ENCODE results near the gene FNDC5.

FNDC5 gene

GRCh38 chr1:32897082-32898049 is 26.7 kb upstream of the FNDC5 start:
- no peak for DNase-seq

- no peak for DNase-seq
Measured at GRCh38 chr1:32896451-32896850, 25.7 kb upstream of the FNDC5 start.

GRCh38 chr1:32895325-32896215 is 24.9 kb upstream of the FNDC5 start:
- DNase-seq, result no peak

GRCh38 chr1:32894681-32895080 is 24.0 kb upstream of the FNDC5 start:
- no peak for DNase-seq

- no peak for DNase-seq
Measured at GRCh38 chr1:32894019-32894600, 23.4 kb upstream of the FNDC5 start.

GRCh38 chr1:32893198-32894018 is 22.7 kb upstream of the FNDC5 start:
- no peak for DNase-seq

- no peak for DNase-seq
Measured at GRCh38 chr1:32892368-32893197, 21.9 kb upstream of the FNDC5 start.

- no peak for DNase-seq
Measured at GRCh38 chr1:32891630-32892029, 20.9 kb upstream of the FNDC5 start.

GRCh38 chr1:32891241-32891570 is 20.5 kb upstream of the FNDC5 start:
- DNase-seq, result no peak

GRCh38 chr1:32890516-32891240 is 20.0 kb upstream of the FNDC5 start:
- no peak for DNase-seq

GRCh38 chr1:32889731-32890278 is 19.1 kb upstream of the FNDC5 start:
- no peak for DNase-seq

GRCh38 chr1:32888677-32889420 is 18.1 kb upstream of the FNDC5 start:
- DNase-seq, result no peak

- no peak for DNase-seq
Measured at GRCh38 chr1:32888134-32888533, 17.4 kb upstream of the FNDC5 start.

- no peak for DNase-seq
Measured at GRCh38 chr1:32887623-32888022, 16.9 kb upstream of the FNDC5 start.

- DNase-seq, result no peak
Measured at GRCh38 chr1:32886828-32887414, 16.2 kb upstream of the FNDC5 start.

GRCh38 chr1:32886004-32886827 is 15.5 kb upstream of the FNDC5 start, which contains the start of gene HPCA:
TSS of gene HPCA (plus strand) at chr1:32886491. CDS start at chr1:32888899, 2,408 bp downstream.
- no peak for DNase-seq

GRCh38 chr1:32885676-32886003 is 14.9 kb upstream of the FNDC5 start:
- no peak for DNase-seq

- DNase-seq, result no peak
Measured at GRCh38 chr1:32884726-32885125, 14.0 kb upstream of the FNDC5 start.

GRCh38 chr1:32884032-32884372 is 13.3 kb upstream of the FNDC5 start:
- no peak for DNase-seq
